Pericardium fibroblast (primary cell): ENCODE measurements around the gene PVALB. TPM values are rescaled to one million over a fixed set of nuclear protein-coding genes. Genes with fewer than 3 reads are reported as not detected.

Experiments
- total RNA-seq: library from RNA; depleted of rRNA; stranded (reverse); fragments of >200 nt; gene quantifications from 2 replicates; pipeline ENCODE4 v1.2.3, GENCODE V29; 2015

Gene PVALB
- not detected in 2 replicates for total RNA-seq

GRCh38 chr22:36816636-36817524, at the start of gene PVALB:
TSS of gene PVALB (minus strand) at chr22:36817035. CDS start at chr22:36817005, 30 bp downstream.

GRCh38 chr22:36860821-36861659, 44.2 kb upstream of the PVALB start, which contains the start of gene NCF4:
TSS of gene NCF4 (plus strand) at chr22:36861006. CDS start at chr22:36861172, 166 bp downstream.

GRCh38 chr22:36775964-36776669, 40.7 kb downstream of the PVALB start, which contains the start of gene IFT27:
TSS of gene IFT27 (minus strand) at chr22:36776119. CDS start at chr22:36775707, 412 bp downstream.

Other genes with a start within 250 kb of the PVALB start
- not detected in 2 replicates for gene CACNG2, start 113.3 kb downstream of the PVALB start, total RNA-seq
- 15.4 and 24.2 TPM in 2 replicates for gene IFT27, start 40.9 kb downstream of the PVALB start, total RNA-seq
- gene NCF4, start 44.0 kb upstream of the PVALB start, total RNA-seq: not detected in 2 replicates
- gene CSF2RB, start 96.6 kb upstream of the PVALB start, total RNA-seq: 0.17 and 0.82 TPM in 2 replicates
- gene TST, start 202.4 kb upstream of the PVALB start, total RNA-seq: 59.9 and 89.4 TPM in 2 replicates
- gene MPST, start 202.7 kb upstream of the PVALB start, total RNA-seq: 227 TPM in 2 replicates
- gene KCTD17, start 234.7 kb upstream of the PVALB start, total RNA-seq: 18.6 and 33.7 TPM in 2 replicates